GM19351 (cell line): ENCODE data around the gene FXYD5.
A peak's percentile ranks its signal among the peaks of the same experiment; 100 is the strongest.
"Not testable (repeated sequence)": the region's sequence is repeated elsewhere in the genome, so short reads cannot be mapped to it uniquely, and the experiment has no call there.

ENCODE experiments used
- ATAC-seq: cut with Tn5 transposase; IDR thresholded peaks from one replicate; pipeline ENCODE4 v1.9.1; 2021; ENCODE audit warnings: mild to moderate bottlenecking, moderate library complexity; ENCODE audit not compliant: unreplicated experiment

FXYD5 gene

DNA sequence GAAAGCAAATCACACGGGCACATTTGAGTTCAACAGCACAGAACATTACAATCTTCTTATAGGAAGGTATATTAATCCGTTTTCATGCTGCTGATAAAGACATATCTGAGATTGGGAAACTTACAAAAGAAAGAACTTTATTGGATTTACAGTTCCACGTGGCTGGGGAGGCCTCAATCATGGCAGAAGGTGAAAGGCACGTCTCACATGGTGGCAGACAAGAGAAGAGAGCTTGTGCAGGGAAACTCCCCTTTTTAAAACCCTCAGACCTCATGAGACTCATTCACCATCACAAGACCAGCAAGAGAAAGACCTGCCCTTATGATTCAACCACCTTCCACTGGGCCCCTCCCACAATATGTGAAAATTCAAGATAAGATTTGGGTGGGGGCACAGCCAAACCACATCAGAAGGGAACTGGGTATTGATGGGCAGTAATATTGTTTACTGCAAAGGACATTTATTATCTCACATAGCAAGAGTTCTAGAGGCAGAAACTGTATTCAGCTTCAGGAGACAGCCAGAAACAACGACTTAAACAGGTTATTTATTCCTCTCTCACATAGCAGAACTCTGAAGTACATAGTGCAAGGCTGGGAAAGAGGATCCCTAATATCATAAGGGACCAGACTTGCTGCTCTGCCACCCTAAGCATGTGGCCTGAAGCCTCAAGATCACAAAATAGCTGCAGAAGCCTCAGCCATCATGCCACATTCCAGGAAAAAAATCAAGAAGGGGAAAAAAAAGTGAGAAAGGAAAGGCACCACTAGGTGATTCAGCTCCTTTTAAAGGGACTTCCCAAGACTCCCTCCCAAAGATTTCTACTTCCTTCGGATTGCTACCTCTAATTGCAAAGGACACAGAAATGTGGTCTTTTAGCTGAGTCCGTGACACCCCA lies 23.1 kb downstream of the FXYD5 start:
- ATAC-seq: no peak

DNA sequence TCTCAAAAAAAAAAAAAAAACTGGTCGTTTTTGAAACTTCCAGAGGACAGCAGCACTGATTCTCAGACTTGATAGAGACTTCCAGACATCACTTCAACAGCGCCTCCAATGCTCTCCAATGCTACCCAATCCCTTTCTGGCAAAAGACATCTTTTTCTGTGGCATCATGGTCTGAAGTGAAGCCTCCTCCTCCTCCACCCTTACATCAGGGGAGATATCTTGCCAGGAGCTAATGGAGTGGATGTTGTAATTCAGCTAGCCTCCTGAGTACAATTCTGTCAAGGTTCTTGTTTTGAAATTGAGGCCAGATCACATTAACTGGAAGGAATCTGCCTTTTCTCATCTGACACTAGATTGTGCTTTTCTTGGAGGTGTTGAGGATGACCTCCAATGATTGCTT lies 24.2 kb downstream of the FXYD5 start:
- ATAC-seq: no peak

- no peak for ATAC-seq
Observed at GRCh38 chr19:35179830-35180229, 25.3 kb downstream of the FXYD5 start.

- ATAC-seq: no peak
Observed at GRCh38 chr19:35181387-35181786, 26.9 kb downstream of the FXYD5 start.

GRCh38 chr19:35184267-35184666 lies 29.7 kb downstream of the FXYD5 start:
- ATAC-seq: no peak

DNA sequence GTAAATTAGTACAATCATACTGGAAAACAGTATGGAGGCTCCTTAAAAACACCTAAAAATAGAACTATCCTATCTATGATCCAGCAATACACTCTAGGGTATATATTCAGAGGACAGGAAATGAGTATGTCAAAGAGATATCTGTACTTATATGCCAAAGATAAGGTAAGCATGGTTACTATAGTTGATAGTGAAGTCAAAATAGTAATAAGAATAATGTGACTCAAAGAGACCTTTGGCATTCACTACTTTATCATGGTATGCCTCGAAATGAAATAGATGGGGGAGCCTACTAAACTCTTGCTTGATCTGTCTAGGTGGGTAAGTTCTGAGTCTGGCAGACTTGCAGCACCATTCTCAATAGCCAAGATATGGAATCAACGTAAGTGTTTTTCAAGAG lies 30.3 kb downstream of the FXYD5 start:
- no peak for ATAC-seq

GRCh38 chr19:35194012-35194984 lies 39.8 kb downstream of the FXYD5 start:
- ATAC-seq: no peak

- ATAC-seq: no peak
Observed at GRCh38 chr19:35195830-35196229, 41.3 kb downstream of the FXYD5 start.

GRCh38 chr19:35196861-35197260 lies 42.3 kb downstream of the FXYD5 start:
- not testable (repeated sequence) for ATAC-seq

- ATAC-seq: no peak
Observed at GRCh38 chr19:35199481-35199880, 44.9 kb downstream of the FXYD5 start.

DNA sequence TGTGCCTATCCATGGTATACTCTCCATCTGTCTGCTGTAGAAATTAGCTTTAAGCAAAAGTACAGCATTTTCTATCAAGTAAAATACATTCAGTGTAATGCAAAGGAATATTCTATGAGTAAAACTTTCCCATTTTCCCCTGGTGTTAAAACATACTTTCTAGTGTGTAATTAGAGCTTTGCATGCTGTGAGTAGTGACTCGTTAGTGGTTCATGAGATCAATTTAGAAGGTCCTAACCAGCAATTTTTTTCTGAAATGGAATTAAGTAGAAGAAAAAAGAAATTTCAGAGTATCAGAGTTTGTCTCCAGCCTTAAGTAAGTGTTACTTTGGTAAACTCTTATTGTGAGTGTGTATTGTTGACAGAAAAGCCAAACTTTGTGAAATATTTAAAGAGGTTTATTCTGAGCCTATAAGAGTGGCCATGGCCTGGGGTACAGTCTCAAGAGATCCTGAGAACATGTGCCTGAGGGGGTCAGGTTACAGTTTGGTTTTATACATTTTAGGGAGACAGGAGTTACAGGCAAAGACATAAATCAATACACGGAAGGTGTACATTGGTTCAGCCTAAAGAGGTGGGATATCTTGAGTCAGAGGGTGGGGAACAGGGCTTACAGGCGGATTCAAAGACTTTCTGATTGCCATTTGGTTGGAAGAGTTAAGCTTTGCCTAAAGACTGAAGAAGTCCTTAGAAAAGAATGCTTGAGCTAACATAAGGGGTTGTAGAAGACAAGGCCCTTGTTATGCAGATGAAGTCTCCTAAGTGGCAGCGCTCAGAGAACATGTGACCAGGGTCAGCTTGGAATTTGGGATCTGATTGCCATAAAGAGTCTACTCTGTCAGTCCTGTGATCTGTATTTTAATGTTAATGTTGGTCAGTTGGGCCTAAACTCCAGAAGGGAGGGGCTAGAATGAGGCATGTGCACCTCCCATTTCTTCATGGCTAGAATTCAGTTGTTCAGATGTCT lies 48.5 kb downstream of the FXYD5 start:
- no peak for ATAC-seq

- ATAC-seq: peak; percentile 81
Observed at GRCh38 chr19:35204799-35205732, 50.5 kb downstream of the FXYD5 start.

GRCh38 chr19:35205733-35206323 lies 51.3 kb downstream of the FXYD5 start:
- peak; percentile 14 for ATAC-seq

DNA sequence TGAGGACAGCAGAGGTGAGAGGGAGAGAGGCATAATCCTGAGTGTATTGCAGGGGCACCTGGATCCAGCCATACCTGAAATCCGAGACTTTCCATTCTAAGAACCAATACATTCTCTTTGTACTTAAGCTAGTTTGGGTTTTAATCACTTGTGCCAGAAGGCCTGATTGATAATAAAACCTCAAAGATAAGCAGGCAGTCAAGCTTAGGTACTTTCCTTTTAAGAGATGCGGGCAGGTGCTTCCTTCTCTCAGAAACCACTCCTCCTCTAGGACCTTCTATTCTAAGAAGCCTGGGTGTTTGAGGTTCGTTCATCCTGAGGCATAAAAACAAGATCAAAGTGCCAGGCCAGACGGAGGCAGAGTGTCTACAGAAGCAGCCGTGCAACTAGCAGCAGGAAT lies 51.8 kb downstream of the FXYD5 start:
- ATAC-seq: no peak

- no peak for ATAC-seq
Observed at GRCh38 chr19:35206855-35207254, 52.3 kb downstream of the FXYD5 start.

DNA sequence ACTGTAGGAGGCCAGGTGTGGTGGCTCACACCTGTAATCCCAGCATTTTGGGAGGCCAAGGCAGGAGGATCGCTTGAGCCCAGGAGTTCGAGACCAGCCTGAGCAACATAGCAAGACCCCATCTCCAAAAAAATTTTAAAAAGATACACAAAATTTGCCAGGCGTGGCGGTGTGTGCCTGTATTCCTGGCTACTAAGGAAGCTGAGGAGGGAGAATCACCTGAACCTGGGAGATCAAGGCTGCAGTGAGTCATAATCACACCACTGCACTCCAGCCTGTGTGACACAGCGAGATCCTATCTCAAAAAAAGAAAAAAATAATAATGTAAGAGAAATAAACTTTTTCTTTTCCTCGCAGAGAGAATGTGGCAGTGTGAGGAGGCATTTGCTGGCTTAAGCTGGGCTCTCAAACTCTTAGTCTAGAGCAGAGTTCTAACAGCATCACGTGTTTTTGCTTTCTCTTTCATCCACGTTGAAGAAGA lies 52.9 kb downstream of the FXYD5 start:
- no peak for ATAC-seq

GRCh38 chr19:35208121-35208520 lies 53.6 kb downstream of the FXYD5 start:
- no peak for ATAC-seq

GRCh38 chr19:35209646-35210045 lies 55.1 kb downstream of the FXYD5 start:
- ATAC-seq: no peak
